GM23338 (cell line): Measurements from ENCODE around the gene GALNT7. TPM values are rescaled to one million over a fixed set of nuclear protein-coding genes. Genes with fewer than 3 reads are reported as not detected.

Experiments used
- ATAC-seq: fragments of 200-7000 bp; cut with Tn5 transposase; 3 replicates; pipeline ENCODE4 v1.9.1; 2020
- DNase-seq: peaks from one replicate; pipeline ENCODE4 v3.0.0-alpha.2; 2015; ENCODE audit warnings: low spot score
- H2AFZ ChIP-seq: fragments of 200-600 bp; sonication (generic); 2 replicates; pipeline ENCODE4 v1.8.0; 2016; ENCODE audit warnings: antibody characterized with exemption, mild to moderate bottlenecking, moderate library complexity
- H3F3A ChIP-seq: fragments of 200-600 bp; sonication (generic); replicated peaks from 2 replicates; pipeline ENCODE4 v1.8.0; 2017; ENCODE audit warnings: antibody characterized with exemption, mixed run types, low read depth
- H3K27ac ChIP-seq: fragments of 200-600 bp; sonication (generic); 2 replicates; pipeline ENCODE4 v1.6.1; 2016; ENCODE audit warnings: low read depth
- H3K27me3 ChIP-seq: fragments of 200-600 bp; sonication (generic); 2 replicates; pipeline ENCODE4 v1.8.0; 2016; ENCODE audit warnings: mild to moderate bottlenecking, mixed run types, moderate library complexity; ENCODE audit not compliant: insufficient read depth
- H3K36me3 ChIP-seq: fragments of 200-600 bp; sonication (generic); 2 replicates; pipeline ENCODE4 v1.8.0; 2016; ENCODE audit warnings: mild to moderate bottlenecking; ENCODE audit not compliant: insufficient read depth
- H3K4me1 ChIP-seq: fragments of 200-600 bp; sonication (generic); 2 replicates; pipeline ENCODE4 v1.8.0; 2016; ENCODE audit warnings: mild to moderate bottlenecking, moderate library complexity; ENCODE audit not compliant: insufficient read depth
- H3K4me2 ChIP-seq: fragments of 200-600 bp; sonication (generic); 2 replicates; pipeline ENCODE4 v1.7.1; 2017; ENCODE audit warnings: mixed run types
- H3K4me3 ChIP-seq: fragments of 200-600 bp; sonication (generic); 2 replicates; pipeline ENCODE4 v1.6.1; 2016; ENCODE audit warnings: mixed run types
- H3K79me2 ChIP-seq: fragments of 200-600 bp; sonication (generic); replicated peaks from 2 replicates; pipeline ENCODE4 v1.8.0; 2017; ENCODE audit warnings: mild to moderate bottlenecking; ENCODE audit not compliant: insufficient read depth
- H3K9me2 ChIP-seq: fragments of 200-600 bp; sonication (generic); 2 replicates; pipeline ENCODE4 v1.8.0; 2017; ENCODE audit not compliant: insufficient read depth
- H4K20me1 ChIP-seq: fragments of 200-600 bp; sonication (generic); replicated peaks from 2 replicates; pipeline ENCODE4 v1.8.0; 2017; ENCODE audit warnings: mild to moderate bottlenecking; ENCODE audit not compliant: insufficient read depth
- H3K27ac Mint-ChIP-seq: 2 replicates; pipeline ENCODE4 v1.8.0; 2020; ENCODE audit warnings: inconsistent platforms, mild to moderate bottlenecking, moderate library complexity, mixed read lengths
- H3K27me3 Mint-ChIP-seq: 3 replicates; pipeline ENCODE4 v1.8.0; 2022; ENCODE audit warnings: low read depth, mild to moderate bottlenecking, moderate library complexity, mixed read lengths, inconsistent platforms; ENCODE audit not compliant: insufficient read depth, poor library complexity
- H3K36me3 Mint-ChIP-seq: 3 replicates; pipeline ENCODE4 v1.8.0; 2021; ENCODE audit warnings: low read depth, mild to moderate bottlenecking, inconsistent platforms, moderate library complexity, mixed read lengths
- H3K4me1 Mint-ChIP-seq: 3 replicates; pipeline ENCODE4 v1.8.0; 2020; ENCODE audit warnings: mild to moderate bottlenecking, inconsistent platforms, mixed read lengths
- H3K4me3 Mint-ChIP-seq: 3 replicates; pipeline ENCODE4 v1.8.0; 2021; ENCODE audit warnings: moderate library complexity, mild to moderate bottlenecking, inconsistent platforms, mixed read lengths
- H3K9me3 Mint-ChIP-seq: 3 replicates; pipeline ENCODE4 v1.8.0; 2020; ENCODE audit warnings: moderate library complexity, mild to moderate bottlenecking, inconsistent platforms, mixed read lengths
- ZNF114 ChIP-seq: fragments of 250-450 bp; sonication (Bioruptor Pico); IDR thresholded peaks from 2 replicates; pipeline ENCODE4 v1.5.0; 2020; ENCODE audit warnings: mild to moderate bottlenecking, moderate library complexity
- ZNF462 ChIP-seq: fragments of 250-450 bp; sonication (Bioruptor Pico); IDR thresholded peaks from 2 replicates; pipeline ENCODE4 v1.5.0; 2020; ENCODE audit warnings: mild to moderate bottlenecking, moderate library complexity
- polyA plus RNA-seq: library from polyadenylated mRNA; unstranded; fragments of >200 nt; fragmentation: Nextera tagmentation; extraction: Ambion mirVana; gene quantifications from 2 replicates; pipeline ENCODE4 v1.2.1, GENCODE V29; 2016
- total RNA-seq: library from RNA; depleted of rRNA; stranded (reverse); fragments of >200 nt; shearing (Covaris generic); gene quantifications from 2 replicates; pipeline ENCODE4 v1.2.3, GENCODE V29; 2014

GALNT7 gene
- total and polyA plus RNA-seq, 2 experiments from 2014 or later = 31.8 to 72.2 TPM

- no peak for TF ChIP-seq ZNF462 (CRISPR knock-in tag)
Measured at GRCh38 chr4:173367946-173368345, 199.3 kb downstream of the GALNT7 start (continued).

DNA sequence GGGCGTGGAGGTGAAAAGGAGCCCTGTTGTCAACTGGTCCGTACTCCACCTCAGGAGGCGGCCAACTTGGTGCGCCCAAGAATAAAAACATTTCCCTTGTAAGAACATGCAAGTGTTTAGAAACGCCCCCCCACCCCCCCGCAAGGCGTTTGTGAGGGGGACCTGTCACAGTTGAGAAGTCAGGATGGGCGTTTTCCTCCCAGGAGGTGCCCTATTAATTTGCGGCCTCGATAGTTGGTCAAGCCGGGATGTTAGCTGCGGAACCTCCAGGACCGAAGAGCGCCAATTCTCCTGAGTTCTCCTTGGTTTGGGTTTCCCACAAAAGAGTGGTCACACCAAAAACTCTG is 201.5 kb downstream of the GALNT7 start:
- Histone ChIP-seq H3K27ac (peak overlapping the region; percentile 71), H3K27me3 (peaks cover 17% of the 10 kb centered on the region; the same call in 1 of the 2 replicates), H3K9me2 (no peaks in the 10 kb centered on the region), H3K36me3 (no peaks in the 10 kb centered on the region), H3K4me2 (peak overlapping the region; percentile 84), H3K4me3 (peak overlapping the region; percentile 85), H3F3A (0 out of 2 replicates have a peak, but pooled peaks cover 2% of the 10 kb centered on the region), H3K79me2 (peaks cover 13% of the 10 kb centered on the region), H3K4me1 (peaks cover 7% of the 10 kb centered on the region), H4K20me1 (no peaks in the 10 kb centered on the region), H2AFZ (peak overlapping the region; percentile 85; the same call in 1 of the 2 replicates)
- Mint-ChIP-seq H3K27me3 (peaks cover 16% of the 10 kb centered on the region), H3K4me1 (peaks cover 12% of the 10 kb centered on the region), H3K36me3 (no peaks in the 10 kb centered on the region), H3K4me3 (peak overlapping the region; percentile 97), H3K27ac (peak overlapping the region; percentile 95), H3K9me3 (no peaks in the 10 kb centered on the region; the same call in 2 of the 3 replicates)
- DNase-seq (no peak), ATAC-seq (no peak)
- no peak for TF ChIP-seq ZNF114 (CRISPR knock-in tag)
